Measurements from ENCODE around the gene RHOV.

GRCh38 chr15:40881351-40881750 is 7.3 kb upstream of the RHOV start:
- TF ChIP-seq CTCF (conservative IDR thresholded peaks at IDR 0.05; ENCODE audit: low read length) (no peak), EZH2phosphoT487 (IDR thresholded peaks at IDR 0.05; ENCODE audit: borderline replicate concordance, low read depth, low read length) (no peak)
